ENCODE data around the gene ACKR2. TPM values are rescaled to one million over a fixed set of nuclear protein-coding genes. Genes with fewer than 3 reads are reported as not detected.

Gene ACKR2, protein sequence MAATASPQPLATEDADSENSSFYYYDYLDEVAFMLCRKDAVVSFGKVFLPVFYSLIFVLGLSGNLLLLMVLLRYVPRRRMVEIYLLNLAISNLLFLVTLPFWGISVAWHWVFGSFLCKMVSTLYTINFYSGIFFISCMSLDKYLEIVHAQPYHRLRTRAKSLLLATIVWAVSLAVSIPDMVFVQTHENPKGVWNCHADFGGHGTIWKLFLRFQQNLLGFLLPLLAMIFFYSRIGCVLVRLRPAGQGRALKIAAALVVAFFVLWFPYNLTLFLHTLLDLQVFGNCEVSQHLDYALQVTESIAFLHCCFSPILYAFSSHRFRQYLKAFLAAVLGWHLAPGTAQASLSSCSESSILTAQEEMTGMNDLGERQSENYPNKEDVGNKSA
- 1 to 10 TPM; 2.4 to 4.3 (median 3.2) TPM for polyA plus RNA-seq (ENCODE audit: insufficient read length in 3 of 3)
- long read RNA-seq, donor 1, partial matches to known transcripts = 0 of 2 reads
- long read RNA-seq, donor 1, other reads (novel, unspliced or antisense) = 0 of 2 reads
- long read RNA-seq, donor 2 = 0 reads
- long read RNA-seq, donor 3 = 0 reads
- long read RNA-seq, donor 4, partial matches to known transcripts = 0 of 1 reads
- long read RNA-seq, donor 4, other reads (novel, unspliced or antisense) = 0 of 1 reads
- long read RNA-seq, donor 5 = 0 reads
- long read RNA-seq, donor 6 = 0 reads
- long read RNA-seq, donor 7 = 0 reads
- long read RNA-seq, donor 8 = 0 reads
- long read RNA-seq, donor 9 = 0 reads
- long read RNA-seq, donor 10, partial matches to known transcripts = 0 of 1 reads
- long read RNA-seq, donor 10, other reads (novel, unspliced or antisense) = 0 of 1 reads
- long read RNA-seq, donor 11 = 0 reads
- long read RNA-seq, donor 12 = 0 reads
- long read RNA-seq, donor 13 = 0 reads
- long read RNA-seq, donor 14 = 0 reads
- long read RNA-seq, donor 15 = 0 reads
- long read RNA-seq, donor 16 = 0 reads

GRCh38 chr3:42809202-42809601 is at the start of gene ACKR2:
ACKR2 (plus strand) TSS chr3:42809445; CDS start chr3:42864503, 55,058 bp downstream.
- DNase-seq = no peak

- no peak for DNase-seq
These were observed 47.1 kb upstream of the ACKR2 start for GRCh38 chr3:42762046-42762724.

DNA sequence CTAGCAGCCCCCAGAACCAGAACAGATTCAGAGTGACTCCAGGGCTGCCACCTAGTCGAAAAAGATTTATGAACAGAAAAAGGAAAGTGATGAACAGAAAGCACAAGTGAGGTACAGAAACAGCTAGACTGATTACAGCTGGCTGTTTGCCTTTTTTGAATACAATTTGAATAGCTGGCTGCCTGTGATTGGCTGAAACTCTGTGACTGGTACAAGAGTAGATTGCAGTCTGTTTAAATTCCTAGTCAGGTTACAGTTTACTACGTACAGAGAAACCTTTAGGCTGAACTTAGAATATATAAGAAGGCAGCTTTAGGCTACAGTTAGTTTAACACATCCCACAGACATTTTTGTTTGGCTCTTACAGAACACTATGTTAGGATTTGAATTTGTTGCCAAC is 46.2 kb upstream of the ACKR2 start:
- no peak for DNase-seq

- no peak for DNase-seq
These were observed 45.1 kb upstream of the ACKR2 start for GRCh38 chr3:42764115-42764514.

DNA sequence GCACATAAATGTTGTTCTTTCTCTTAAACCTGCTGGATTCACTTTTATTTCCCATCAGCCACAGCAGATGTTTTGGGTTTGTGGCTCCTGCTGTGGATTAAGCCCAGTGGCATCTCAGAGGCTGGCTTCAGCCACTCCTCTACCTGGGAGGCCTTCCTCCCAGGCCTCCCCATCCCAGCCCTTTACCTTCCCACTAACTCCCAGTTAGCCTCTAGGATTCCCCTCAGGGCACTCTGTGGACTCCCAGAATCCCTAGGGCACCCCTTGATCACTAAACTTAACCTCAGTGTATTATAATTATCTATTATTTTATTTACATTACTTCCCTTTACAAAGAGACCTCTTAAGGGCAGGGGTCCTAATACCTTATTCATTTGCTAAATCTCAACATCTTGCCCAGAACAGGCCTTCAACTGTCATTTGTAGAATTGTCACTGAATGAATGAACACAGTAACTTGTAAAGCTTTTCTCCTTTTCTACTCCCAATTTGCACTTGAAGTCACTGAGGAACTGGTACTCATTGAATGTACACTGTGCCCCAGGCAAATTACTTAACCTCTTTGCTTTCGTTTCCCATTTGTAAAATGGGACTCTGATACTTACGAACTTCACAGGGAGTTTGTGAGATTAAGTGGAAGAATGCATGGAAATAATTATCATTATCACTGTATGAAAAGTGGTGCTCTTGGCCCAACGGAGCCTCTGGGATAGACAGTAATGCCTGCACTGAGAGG is 44.5 kb upstream of the ACKR2 start:
- no peak for DNase-seq

DNA sequence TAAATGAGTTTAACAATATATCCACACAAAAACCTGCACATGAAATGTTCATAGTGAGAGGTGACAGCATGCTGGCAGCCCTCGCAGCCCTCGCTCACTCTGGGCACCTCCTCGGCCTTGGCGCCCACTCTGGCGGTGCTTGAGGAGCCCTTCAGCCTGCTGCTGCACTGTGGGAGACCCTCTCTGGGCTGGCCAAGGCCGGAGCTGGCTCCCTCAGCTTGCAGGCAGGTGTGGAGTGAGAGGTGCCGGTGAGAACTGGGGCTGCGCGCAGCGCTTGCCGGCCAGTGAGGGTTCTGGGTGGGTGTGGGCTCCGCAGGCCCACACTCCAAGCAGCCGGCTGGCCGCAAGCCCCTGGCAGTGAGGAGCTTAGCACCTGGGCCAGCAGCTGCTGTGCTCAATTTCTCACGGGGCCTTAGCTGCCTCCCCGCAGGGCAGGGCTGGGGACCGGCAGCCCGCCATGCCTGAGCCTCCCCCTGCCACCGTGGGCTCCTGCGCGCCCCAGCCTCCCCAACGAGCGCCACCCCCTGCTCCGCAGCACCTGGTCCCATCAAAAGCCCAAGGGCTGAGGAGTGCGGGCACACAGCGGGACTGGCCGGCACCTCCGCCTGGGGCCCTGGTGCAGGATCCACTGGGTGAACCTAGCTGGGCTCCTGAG is 39.6 kb upstream of the ACKR2 start:
- no peak for DNase-seq

DNA sequence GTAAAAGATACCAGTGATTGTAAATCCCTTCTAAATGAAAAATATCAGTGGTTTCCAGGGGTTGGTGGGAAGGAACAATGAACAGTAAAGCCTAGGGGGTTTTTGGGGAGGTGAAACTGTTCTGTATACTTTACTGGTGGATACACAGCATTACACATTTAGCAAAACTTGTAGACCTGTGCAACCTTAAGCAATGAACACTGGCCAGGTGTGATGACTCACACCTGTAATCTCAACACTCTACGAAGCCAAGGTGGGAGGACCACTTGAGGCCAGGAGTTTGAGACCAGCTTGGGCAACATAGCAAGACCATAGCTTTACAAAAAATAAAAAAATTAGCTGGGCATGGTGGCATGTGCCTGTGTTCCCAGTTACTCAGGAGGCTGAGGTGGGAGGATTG is 38.0 kb upstream of the ACKR2 start:
- no peak for DNase-seq

DNA sequence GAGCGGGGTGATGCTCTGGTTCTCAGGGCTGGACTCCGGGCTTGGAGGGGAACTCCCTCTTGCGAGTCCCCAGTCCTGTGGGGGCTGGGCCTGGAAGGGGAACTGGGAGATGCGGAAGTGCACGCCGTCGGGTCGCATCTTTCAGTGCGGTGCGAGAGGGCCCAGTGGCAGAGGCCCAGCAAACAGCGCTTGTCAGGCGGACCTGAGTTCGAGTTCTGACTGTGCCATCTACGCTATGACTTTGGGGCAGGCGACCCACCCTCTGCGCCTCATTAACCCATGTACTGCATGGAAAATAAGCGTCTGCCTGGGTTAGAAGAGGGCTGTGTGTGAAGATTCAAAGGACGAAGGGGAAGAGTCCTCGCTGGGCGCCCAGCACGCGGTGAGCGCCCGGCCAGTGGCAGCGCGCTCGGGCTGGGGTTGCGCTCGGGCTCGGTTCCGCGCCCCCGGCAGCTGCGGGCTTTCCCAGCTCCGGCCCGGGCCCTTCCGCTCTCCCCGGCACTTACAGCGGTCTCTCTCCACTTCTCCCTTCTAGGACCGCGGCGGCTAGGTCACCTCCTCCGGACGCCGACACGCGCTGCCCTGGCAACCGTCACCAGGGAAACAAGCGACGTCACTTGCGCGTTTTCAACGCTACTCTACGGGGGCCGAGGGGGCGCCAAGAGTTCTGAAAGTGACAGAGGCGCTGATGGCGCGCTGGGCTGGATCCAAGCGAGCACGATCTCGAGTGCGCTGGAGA is 36.4 kb upstream of the ACKR2 start, which contains the start of gene CCDC13:
Gene CCDC13 (minus strand): TSS at position 584 of the 739 bp plus-strand sequence. CDS start 14,908 bp downstream, outside the sequence.
- DNase-seq = peak; percentile 97

- no peak for DNase-seq
These were observed 35.9 kb upstream of the ACKR2 start for GRCh38 chr3:42773409-42773751.

DNA sequence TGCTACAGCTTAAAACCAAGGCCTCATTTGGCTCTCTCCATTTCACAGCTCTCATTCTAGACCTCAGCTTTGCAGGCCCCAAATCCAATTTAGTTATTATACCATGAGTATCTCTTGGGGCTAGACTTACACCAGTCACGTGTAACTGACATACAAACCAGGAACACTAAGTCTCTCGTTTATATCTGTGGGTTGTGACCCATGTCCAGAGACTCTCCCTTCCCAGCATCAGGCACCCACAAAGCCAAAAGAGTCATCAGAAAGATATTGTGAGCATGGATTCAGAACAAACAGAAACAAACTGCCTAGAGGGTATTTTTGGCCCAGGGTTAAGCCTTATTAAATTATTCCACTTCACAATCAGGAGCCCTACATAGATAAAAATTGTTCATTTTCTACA is 30.6 kb upstream of the ACKR2 start:
- DNase-seq = no peak

- no peak for DNase-seq
These were observed 28.8 kb upstream of the ACKR2 start for GRCh38 chr3:42780398-42780797.

DNA sequence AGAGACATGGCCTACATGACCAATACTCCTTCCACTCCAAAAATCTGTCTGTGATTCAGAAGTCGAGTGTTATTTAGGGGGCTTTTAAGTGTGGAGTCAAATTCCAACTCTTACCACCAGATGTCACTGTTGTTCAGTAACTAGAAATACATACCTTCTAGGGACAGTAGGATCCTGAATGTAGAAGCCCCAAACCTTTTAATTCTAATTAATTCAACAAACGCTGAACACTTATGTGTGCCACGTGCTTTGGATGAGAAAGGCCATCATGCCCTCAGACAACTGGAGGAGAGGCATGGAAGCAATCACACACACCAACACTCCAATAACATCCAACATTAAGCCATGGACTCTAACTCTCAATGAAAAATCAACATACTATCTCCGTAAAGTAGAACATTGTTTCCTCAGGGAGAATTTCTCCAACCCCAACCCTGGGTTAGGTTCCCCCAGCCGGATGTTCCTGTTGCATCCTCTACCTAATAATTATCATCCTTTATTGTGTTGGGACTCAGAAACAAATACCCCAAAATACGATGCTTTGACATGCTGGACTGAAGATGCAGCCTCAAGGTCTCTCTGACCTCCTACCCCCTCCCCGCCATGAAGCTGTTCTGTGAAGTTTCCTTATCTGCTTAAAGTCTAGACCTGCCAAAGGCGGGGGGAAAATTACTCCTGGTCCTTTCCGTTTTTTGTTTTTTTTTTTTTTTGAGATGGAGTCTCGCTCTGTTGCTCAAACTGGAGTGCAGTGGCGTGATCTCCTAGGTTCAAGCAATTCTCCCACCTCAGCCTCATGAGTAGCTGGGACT is 28.1 kb upstream of the ACKR2 start:
- peak; percentile 78 for DNase-seq

DNA sequence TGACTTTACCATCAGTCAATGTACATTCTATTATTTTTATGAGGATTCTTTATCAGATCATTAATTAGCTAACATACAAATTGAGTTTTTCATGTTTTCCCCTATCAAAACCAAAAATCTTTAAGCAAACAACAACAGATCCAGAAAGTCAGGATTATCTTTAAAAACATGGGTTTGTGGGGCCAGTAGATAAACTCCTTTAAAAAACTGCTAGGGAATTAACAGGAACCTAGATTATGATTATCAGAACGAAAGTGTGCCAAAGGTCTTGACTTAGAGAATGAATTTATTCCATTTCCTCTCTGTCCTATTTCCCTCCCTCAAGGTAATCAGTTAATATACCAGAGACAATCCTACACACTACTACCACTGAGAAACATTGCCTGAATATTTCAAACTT is 23.0 kb upstream of the ACKR2 start:
- no peak for DNase-seq

DNA sequence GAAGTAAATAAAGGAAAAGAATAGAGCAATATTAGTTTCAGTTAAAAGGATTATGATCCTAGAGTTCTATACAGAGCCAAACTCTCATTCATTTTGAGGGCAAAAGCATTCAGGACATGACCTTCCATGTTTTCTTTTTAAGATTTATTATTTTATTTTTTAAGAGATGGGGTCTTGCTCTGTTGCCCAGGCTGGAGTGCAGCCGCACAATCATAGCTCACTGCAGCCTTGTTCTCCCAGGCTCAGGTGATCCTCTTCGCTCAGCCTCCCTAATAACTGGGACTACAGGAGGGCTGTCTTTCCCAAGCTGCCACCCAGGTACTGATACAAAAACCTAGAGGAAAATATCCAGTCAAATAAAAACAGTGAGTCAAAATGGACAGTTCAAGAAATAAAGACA is 22.6 kb upstream of the ACKR2 start:
- DNase-seq = no peak

DNA sequence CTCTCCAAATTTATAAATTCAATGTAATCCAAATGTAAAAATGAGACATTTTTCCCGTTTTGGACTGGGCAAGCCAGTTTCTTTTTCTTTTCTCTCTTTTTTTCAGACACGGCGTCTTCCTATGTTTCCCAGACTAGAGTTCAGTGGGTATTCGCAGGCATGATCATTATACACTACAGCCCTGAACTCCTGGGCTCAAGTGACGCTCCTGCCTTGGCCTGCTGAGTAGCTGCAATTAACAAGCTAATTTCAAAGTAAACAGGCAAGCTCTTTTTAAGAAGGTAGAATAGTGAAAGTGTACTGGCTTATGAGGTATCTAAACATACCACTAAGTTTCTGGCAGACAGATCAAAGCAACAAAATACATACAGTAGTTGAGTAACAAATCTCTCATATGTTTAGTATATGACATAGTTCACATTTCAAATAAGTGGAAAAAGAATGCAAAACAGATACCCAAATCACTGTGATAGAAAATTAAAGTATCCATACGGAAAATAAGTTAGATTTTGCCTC is 18.5 kb upstream of the ACKR2 start:
- DNase-seq = no peak

DNA sequence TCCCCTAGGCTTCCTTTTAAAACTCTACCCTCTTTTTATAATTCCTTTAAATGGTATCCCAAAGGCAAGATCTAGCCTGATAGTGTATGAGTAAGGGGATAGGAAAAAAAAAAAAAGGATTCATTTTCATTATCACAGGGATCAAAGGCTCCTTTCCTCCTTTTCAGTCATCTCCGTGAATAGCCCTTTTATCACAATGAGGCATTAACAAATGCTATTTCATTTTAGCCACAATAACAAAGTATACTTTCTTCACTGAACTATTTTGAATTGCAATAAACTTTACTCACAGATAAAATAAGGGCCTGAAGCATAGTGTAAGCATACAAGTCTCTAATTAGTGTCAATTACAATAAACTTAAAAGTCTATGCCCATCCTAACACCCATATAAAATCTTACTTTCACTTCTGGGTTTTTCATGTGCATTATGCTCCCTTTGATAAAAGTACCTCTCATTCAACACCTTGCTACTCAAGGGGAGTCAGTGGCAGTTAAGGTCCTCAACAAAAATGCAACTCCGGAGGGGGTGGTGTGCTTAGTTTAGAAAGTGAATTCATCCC is 13.5 kb upstream of the ACKR2 start:
- DNase-seq = no peak

GRCh38 chr3:42796332-42796885 is 12.8 kb upstream of the ACKR2 start:
- DNase-seq = no peak

DNA sequence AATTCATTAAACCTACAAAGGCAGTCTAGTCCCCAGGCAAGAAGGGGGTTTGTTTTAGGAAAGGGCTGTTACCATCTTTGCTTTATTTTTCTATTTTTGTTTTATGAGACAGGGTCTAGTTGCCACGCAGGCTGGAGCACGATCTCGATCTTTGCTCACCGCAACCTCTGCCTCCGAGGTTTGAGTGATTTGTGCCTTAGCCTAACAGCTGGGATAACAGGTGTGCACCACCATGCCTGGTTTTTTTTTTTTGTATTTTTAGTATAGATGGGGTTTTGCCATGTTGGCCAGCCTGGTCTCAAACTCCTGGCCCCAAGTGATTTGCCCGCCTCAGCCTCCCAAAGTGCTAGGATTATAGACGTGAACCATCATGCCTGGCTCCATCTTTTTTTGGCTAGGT is 9.9 kb upstream of the ACKR2 start:
- DNase-seq = no peak
